Measurements from ENCODE around the gene CNPY1.

Gene CNPY1

GRCh38 chr7:155586843-155587440, 40.6 kb upstream of the CNPY1 start:
- Histone ChIP-seq H3K9me3 (ENCODE audit: control insufficient read depth, low read length) (no peaks in the 10 kb centered on the region), H3K4me1 (no peaks in the 10 kb centered on the region), H3K27ac (no peak overlapping the region), H3K27me3 (ENCODE audit: control insufficient read depth, insufficient read depth, low read length) (no peaks in the 10 kb centered on the region), H3K79me2 (no peaks in the 10 kb centered on the region), H3K4me2 (ENCODE audit: low read length) (no peak overlapping the region), H3K36me3 (ENCODE audit: control insufficient read depth, insufficient read depth, low read length) (no peaks in the 10 kb centered on the region), H3K9ac (no peak overlapping the region), H3K4me3 (ENCODE audit: low read depth, low read length) (no peak overlapping the region), H2AFZ (no peak overlapping the region)
- no peak for TF ChIP-seq CTCF (IDR thresholded peaks at IDR 0.05)

GRCh38 chr7:155585951-155586350, 39.6 kb upstream of the CNPY1 start:
- TF ChIP-seq CTCF (IDR thresholded peaks at IDR 0.05), result no peak
- Histone ChIP-seq H3K9ac (no peak overlapping the region), H3K27me3 (ENCODE audit: control insufficient read depth, insufficient read depth, low read length) (no peaks in the 10 kb centered on the region)

GRCh38 chr7:155585532-155585895, 39.2 kb upstream of the CNPY1 start:
- no peaks in the 10 kb centered on the region for H3K36me3 ChIP-seq (ENCODE audit: control insufficient read depth, insufficient read depth, low read length)
- H3K79me2 ChIP-seq, result no peaks in the 10 kb centered on the region
- no peak overlapping the region for H2AFZ ChIP-seq
- no peak overlapping the region for H3K4me2 ChIP-seq (ENCODE audit: low read length)
- no peak overlapping the region for H3K9ac ChIP-seq
- no peak overlapping the region for H3K27ac ChIP-seq
- no peak overlapping the region for H3K4me3 ChIP-seq (ENCODE audit: low read depth, low read length)
- no peaks in the 10 kb centered on the region for H3K27me3 ChIP-seq (ENCODE audit: control insufficient read depth, insufficient read depth, low read length)
- no peaks in the 10 kb centered on the region for H3K4me1 ChIP-seq
- TF ChIP-seq CTCF (IDR thresholded peaks at IDR 0.05), result no peak
- no peaks in the 10 kb centered on the region for H3K9me3 ChIP-seq (ENCODE audit: control insufficient read depth, low read length)

More at GRCh38 chr7:155585951-155586350, 39.6 kb upstream of the CNPY1 start:
- no peak overlapping the region for H2AFZ ChIP-seq
- H3K36me3 ChIP-seq (ENCODE audit: control insufficient read depth, insufficient read depth, low read length), result no peaks in the 10 kb centered on the region
- no peak overlapping the region for H3K4me2 ChIP-seq (ENCODE audit: low read length)
- H3K9me3 ChIP-seq (ENCODE audit: control insufficient read depth, low read length), result no peaks in the 10 kb centered on the region
- no peaks in the 10 kb centered on the region for H3K79me2 ChIP-seq
- no peak overlapping the region for H3K4me3 ChIP-seq (ENCODE audit: low read depth, low read length)
- H3K27ac ChIP-seq, result no peak overlapping the region
- H3K4me1 ChIP-seq, result no peaks in the 10 kb centered on the region

- no peak overlapping the region for H3K4me2 ChIP-seq (ENCODE audit: low read length)
- no peak overlapping the region for H2AFZ ChIP-seq
- no peak for TF ChIP-seq CTCF (IDR thresholded peaks at IDR 0.05)
- no peak overlapping the region for H3K27ac ChIP-seq
- H3K4me3 ChIP-seq (ENCODE audit: low read depth, low read length), result no peak overlapping the region
- no peaks in the 10 kb centered on the region for H3K9me3 ChIP-seq (ENCODE audit: control insufficient read depth, low read length)
- H3K79me2 ChIP-seq, result no peaks in the 10 kb centered on the region
- H3K4me1 ChIP-seq, result no peaks in the 10 kb centered on the region
- no peak overlapping the region for H3K9ac ChIP-seq
- H3K36me3 ChIP-seq (ENCODE audit: control insufficient read depth, insufficient read depth, low read length), result no peaks in the 10 kb centered on the region
- no peaks in the 10 kb centered on the region for H3K27me3 ChIP-seq (ENCODE audit: control insufficient read depth, insufficient read depth, low read length)
Measured at GRCh38 chr7:155584763-155585531, 38.6 kb upstream of the CNPY1 start.

GRCh38 chr7:155584261-155584660, 37.9 kb upstream of the CNPY1 start:
- Histone ChIP-seq H3K9me3 (ENCODE audit: control insufficient read depth, low read length) (no peaks in the 10 kb centered on the region), H3K4me3 (ENCODE audit: low read depth, low read length) (no peak overlapping the region), H3K79me2 (no peaks in the 10 kb centered on the region), H3K27me3 (ENCODE audit: control insufficient read depth, insufficient read depth, low read length) (no peaks in the 10 kb centered on the region), H3K4me2 (ENCODE audit: low read length) (no peak overlapping the region), H3K27ac (no peak overlapping the region), H3K4me1 (no peaks in the 10 kb centered on the region), H3K9ac (no peak overlapping the region), H2AFZ (no peak overlapping the region), H3K36me3 (ENCODE audit: control insufficient read depth, insufficient read depth, low read length) (no peaks in the 10 kb centered on the region)
- no peak for TF ChIP-seq CTCF (IDR thresholded peaks at IDR 0.05)

All from parathyroid adenoma (tissue), 2 donors.